ENCODE data around the gene COX8C. TPM values are rescaled to one million over a fixed set of nuclear protein-coding genes. Genes with fewer than 3 reads are reported as not detected.

The COX8C gene
- total and polyA plus RNA-seq, 9 of the 15 experiments (the other 6 are each of a cell fraction or from before 2014, with no cell fraction given) = not detected

DNA sequence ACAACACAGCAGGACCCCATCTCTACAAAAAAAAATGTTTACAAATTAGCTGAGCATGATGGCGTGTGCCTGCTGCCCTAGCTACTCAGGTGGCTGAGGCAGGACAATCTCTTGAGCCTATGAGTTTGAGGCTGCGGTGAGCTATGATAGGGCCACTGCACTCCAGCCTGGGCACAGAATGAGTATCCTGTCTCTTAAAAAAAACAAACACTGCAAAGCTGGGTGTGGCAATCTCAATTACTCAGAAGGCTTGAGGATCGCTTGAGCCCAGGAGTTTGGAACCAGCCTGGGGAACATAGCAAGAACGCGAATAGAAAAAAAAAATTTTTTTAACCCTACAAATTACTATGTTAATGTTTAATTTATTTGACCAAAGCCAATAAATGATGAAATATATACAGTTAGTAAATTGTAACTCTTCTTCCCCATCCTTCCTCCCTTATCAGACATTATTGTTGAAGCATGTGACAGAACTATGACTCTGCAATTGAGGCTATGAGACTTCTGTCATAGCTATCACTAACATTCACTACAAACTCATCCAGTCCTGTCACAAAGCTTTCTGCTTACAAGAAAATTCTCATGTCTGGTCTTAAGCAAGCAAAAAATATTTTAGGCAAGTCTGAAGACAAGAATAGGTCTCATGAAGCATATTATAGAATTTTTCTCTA, 23.9 kb upstream of the COX8C start (continued):
- peak; percentile 29; the same call in 1 of the 2 replicates for TF ChIP-seq JUND (IDR thresholded peaks at IDR 0.05; ENCODE audit: borderline replicate concordance, low read depth, low read length)
- TF ChIP-seq JUND (tag; IDR thresholded peaks at IDR 0.05; ENCODE audit: borderline replicate concordance, low read depth, low read length) = no peak; the same call in 2 of the 3 replicates
- peak; percentile 65 for TF ChIP-seq MAFK (IDR thresholded peaks at IDR 0.05; ENCODE audit: low read length)
- no peak for TF ChIP-seq SMC3 (conservative IDR thresholded peaks at IDR 0.05; ENCODE audit: insufficient read depth, low read depth, low read length)
- TF ChIP-seq ARID1B (IDR thresholded peaks at IDR 0.05) = peak; percentile 38; the same call in 1 of the 2 replicates
- TF ChIP-seq FOXJ2 (tag; IDR thresholded peaks at IDR 0.05) = 0 out of 2 replicates have a peak, but pooled peaks have one; percentile 14
- TF ChIP-seq, protein P1, sequence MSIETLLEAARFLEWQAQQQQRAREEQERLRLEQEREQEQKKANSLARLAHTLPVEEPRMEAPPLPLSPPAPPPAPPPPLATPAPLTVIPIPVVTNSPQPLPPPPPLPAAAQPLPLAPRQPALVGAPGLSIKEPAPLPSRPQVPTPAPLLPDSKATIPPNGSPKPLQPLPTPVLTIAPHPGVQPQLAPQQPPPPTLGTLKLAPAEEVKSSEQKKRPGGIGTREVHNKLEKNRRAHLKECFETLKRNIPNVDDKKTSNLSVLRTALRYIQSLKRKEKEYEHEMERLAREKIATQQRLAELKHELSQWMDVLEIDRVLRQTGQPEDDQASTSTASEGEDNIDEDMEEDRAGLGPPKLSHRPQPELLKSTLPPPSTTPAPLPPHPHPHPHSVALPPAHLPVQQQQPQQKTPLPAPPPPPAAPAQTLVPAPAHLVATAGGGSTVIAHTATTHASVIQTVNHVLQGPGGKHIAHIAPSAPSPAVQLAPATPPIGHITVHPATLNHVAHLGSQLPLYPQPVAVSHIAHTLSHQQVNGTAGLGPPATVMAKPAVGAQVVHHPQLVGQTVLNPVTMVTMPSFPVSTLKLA (conservative IDR thresholded peaks at IDR 0.05) = peak in 1 of 2 experiments; percentile 38; a peak in 1 of 4 replicates
- peak; percentile 65 for TF ChIP-seq DPF2 (IDR thresholded peaks at IDR 0.05)
- TF ChIP-seq ZNF384 (IDR thresholded peaks at IDR 0.05; ENCODE audit: low read depth, low read length) = 0 out of 2 replicates have a peak, but pooled peaks have one; percentile 8
- peak; percentile 61 for TF ChIP-seq MAFF (IDR thresholded peaks at IDR 0.05; ENCODE audit: low read length)
- TF ChIP-seq, protein P2, sequence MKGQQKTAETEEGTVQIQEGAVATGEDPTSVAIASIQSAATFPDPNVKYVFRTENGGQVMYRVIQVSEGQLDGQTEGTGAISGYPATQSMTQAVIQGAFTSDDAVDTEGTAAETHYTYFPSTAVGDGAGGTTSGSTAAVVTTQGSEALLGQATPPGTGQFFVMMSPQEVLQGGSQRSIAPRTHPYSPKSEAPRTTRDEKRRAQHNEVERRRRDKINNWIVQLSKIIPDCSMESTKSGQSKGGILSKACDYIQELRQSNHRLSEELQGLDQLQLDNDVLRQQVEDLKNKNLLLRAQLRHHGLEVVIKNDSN (CRISPR knock-in tag; IDR thresholded peaks at IDR 0.05) = no peak
- TF ChIP-seq, protein P3, sequence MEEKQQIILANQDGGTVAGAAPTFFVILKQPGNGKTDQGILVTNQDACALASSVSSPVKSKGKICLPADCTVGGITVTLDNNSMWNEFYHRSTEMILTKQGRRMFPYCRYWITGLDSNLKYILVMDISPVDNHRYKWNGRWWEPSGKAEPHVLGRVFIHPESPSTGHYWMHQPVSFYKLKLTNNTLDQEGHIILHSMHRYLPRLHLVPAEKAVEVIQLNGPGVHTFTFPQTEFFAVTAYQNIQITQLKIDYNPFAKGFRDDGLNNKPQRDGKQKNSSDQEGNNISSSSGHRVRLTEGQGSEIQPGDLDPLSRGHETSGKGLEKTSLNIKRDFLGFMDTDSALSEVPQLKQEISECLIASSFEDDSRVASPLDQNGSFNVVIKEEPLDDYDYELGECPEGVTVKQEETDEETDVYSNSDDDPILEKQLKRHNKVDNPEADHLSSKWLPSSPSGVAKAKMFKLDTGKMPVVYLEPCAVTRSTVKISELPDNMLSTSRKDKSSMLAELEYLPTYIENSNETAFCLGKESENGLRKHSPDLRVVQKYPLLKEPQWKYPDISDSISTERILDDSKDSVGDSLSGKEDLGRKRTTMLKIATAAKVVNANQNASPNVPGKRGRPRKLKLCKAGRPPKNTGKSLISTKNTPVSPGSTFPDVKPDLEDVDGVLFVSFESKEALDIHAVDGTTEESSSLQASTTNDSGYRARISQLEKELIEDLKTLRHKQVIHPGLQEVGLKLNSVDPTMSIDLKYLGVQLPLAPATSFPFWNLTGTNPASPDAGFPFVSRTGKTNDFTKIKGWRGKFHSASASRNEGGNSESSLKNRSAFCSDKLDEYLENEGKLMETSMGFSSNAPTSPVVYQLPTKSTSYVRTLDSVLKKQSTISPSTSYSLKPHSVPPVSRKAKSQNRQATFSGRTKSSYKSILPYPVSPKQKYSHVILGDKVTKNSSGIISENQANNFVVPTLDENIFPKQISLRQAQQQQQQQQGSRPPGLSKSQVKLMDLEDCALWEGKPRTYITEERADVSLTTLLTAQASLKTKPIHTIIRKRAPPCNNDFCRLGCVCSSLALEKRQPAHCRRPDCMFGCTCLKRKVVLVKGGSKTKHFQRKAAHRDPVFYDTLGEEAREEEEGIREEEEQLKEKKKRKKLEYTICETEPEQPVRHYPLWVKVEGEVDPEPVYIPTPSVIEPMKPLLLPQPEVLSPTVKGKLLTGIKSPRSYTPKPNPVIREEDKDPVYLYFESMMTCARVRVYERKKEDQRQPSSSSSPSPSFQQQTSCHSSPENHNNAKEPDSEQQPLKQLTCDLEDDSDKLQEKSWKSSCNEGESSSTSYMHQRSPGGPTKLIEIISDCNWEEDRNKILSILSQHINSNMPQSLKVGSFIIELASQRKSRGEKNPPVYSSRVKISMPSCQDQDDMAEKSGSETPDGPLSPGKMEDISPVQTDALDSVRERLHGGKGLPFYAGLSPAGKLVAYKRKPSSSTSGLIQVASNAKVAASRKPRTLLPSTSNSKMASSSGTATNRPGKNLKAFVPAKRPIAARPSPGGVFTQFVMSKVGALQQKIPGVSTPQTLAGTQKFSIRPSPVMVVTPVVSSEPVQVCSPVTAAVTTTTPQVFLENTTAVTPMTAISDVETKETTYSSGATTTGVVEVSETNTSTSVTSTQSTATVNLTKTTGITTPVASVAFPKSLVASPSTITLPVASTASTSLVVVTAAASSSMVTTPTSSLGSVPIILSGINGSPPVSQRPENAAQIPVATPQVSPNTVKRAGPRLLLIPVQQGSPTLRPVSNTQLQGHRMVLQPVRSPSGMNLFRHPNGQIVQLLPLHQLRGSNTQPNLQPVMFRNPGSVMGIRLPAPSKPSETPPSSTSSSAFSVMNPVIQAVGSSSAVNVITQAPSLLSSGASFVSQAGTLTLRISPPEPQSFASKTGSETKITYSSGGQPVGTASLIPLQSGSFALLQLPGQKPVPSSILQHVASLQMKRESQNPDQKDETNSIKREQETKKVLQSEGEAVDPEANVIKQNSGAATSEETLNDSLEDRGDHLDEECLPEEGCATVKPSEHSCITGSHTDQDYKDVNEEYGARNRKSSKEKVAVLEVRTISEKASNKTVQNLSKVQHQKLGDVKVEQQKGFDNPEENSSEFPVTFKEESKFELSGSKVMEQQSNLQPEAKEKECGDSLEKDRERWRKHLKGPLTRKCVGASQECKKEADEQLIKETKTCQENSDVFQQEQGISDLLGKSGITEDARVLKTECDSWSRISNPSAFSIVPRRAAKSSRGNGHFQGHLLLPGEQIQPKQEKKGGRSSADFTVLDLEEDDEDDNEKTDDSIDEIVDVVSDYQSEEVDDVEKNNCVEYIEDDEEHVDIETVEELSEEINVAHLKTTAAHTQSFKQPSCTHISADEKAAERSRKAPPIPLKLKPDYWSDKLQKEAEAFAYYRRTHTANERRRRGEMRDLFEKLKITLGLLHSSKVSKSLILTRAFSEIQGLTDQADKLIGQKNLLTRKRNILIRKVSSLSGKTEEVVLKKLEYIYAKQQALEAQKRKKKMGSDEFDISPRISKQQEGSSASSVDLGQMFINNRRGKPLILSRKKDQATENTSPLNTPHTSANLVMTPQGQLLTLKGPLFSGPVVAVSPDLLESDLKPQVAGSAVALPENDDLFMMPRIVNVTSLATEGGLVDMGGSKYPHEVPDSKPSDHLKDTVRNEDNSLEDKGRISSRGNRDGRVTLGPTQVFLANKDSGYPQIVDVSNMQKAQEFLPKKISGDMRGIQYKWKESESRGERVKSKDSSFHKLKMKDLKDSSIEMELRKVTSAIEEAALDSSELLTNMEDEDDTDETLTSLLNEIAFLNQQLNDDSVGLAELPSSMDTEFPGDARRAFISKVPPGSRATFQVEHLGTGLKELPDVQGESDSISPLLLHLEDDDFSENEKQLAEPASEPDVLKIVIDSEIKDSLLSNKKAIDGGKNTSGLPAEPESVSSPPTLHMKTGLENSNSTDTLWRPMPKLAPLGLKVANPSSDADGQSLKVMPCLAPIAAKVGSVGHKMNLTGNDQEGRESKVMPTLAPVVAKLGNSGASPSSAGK (IDR thresholded peaks at IDR 0.05) = peak; percentile 26; the same call in 1 of the 2 replicates
- TF ChIP-seq, protein P4, sequence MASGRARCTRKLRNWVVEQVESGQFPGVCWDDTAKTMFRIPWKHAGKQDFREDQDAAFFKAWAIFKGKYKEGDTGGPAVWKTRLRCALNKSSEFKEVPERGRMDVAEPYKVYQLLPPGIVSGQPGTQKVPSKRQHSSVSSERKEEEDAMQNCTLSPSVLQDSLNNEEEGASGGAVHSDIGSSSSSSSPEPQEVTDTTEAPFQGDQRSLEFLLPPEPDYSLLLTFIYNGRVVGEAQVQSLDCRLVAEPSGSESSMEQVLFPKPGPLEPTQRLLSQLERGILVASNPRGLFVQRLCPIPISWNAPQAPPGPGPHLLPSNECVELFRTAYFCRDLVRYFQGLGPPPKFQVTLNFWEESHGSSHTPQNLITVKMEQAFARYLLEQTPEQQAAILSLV (tag; IDR thresholded peaks at IDR 0.05) = no peak
